ENCODE measurements around the gene KCNIP4.

DNA sequence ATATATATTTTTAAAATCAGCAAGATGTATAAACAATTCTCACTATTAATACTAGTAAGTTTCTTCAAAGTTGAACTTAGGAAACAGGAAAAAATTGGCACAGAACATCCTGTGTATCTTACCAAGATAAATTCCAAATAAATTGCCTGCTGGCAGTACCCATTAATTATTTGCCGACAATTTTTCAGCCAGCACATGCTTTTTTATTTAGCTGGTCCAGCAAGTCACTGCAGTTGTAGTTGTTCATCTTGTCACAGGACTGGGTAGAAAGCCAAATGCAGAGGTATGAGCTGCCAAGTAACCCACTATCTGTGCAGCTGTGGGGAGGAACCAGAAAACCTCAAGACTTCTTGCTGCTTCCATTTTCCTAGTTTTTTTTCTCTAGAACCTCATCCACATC, 1134.9 kb downstream of the KCNIP4 start:
- TF ChIP-seq EZH2phosphoT487 (IDR thresholded peaks at IDR 0.05; ENCODE audit: low read depth, severe bottlenecking, unreplicated experiment) (no peak), EZH2 (IDR thresholded peaks at IDR 0.05; ENCODE audit: borderline replicate concordance) (no peak)
- TF ChIP-seq, protein P1, sequence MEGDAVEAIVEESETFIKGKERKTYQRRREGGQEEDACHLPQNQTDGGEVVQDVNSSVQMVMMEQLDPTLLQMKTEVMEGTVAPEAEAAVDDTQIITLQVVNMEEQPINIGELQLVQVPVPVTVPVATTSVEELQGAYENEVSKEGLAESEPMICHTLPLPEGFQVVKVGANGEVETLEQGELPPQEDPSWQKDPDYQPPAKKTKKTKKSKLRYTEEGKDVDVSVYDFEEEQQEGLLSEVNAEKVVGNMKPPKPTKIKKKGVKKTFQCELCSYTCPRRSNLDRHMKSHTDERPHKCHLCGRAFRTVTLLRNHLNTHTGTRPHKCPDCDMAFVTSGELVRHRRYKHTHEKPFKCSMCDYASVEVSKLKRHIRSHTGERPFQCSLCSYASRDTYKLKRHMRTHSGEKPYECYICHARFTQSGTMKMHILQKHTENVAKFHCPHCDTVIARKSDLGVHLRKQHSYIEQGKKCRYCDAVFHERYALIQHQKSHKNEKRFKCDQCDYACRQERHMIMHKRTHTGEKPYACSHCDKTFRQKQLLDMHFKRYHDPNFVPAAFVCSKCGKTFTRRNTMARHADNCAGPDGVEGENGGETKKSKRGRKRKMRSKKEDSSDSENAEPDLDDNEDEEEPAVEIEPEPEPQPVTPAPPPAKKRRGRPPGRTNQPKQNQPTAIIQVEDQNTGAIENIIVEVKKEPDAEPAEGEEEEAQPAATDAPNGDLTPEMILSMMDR (IDR thresholded peaks at IDR 0.05; ENCODE audit: poor library complexity), result no peak

All from hepatocyte (in vitro differentiated cells).